HepG2 (cell line): ENCODE measurements around the gene CAB39. TPM values are rescaled to one million over a fixed set of nuclear protein-coding genes. Genes with fewer than 3 reads are reported as not detected.

ENCODE experiments used
- ATAC-seq: fragments of 200-7000 bp; cut with Tn5 transposase; 3 replicates; pipeline ENCODE4 v1.9.1; 2020; ENCODE audit warnings: mild to moderate bottlenecking, moderate library complexity
- BruUV-seq: library from RNA; stranded (reverse); fragments of 400-500 nt; replicated peaks from 2 replicates; lab custom pipeline; 2021; lab: Mats Ljungman, UMichigan
- CTCF ChIA-PET: fragments of 300-600 bp; formaldehyde crosslinking; extraction: SDS; loops from one replicate; lab custom pipeline; 2021; ENCODE audit warnings: low total read pairs, inconsistent platforms, low intra/inter-chr PET ratio; lab: Yijun Ruan, JAX
- POLR2A ChIA-PET: fragments of 350-600 bp; sonication (Branson Sonifier 250); formaldehyde crosslinking; loops from one replicate; lab custom pipeline; 2020; ENCODE audit warnings: antibody characterized with exemption, inconsistent platforms; lab: Yijun Ruan, JAX
- DNase-seq: peaks from one replicate; pipeline ENCODE4 v3.0.0-alpha.2; 2015; ENCODE audit warnings: low spot score
- FAIRE-seq: peaks from 3 replicates; lab custom pipeline; 2011; peaks lifted over from hg19 to GRCh38; lab: Jason Lieb, UNC
- H2AFZ ChIP-seq: one replicate; pipeline ENCODE4 v1.6.1; 2011; ENCODE audit warnings: low read length, inconsistent platforms
- H3K27ac ChIP-seq: fragments of 300-600 bp; 3 replicates; pipeline ENCODE4 v1.8.0; 2011; ENCODE audit warnings: mixed run types, mild to moderate bottlenecking, mixed read lengths, low read length, inconsistent platforms; ENCODE audit not compliant: insufficient read depth; ENCODE audit errors: extremely low read length
- H3K27me3 ChIP-seq, 2 experiments: fragments of 200-600 bp in 1 of 2; 2 replicates in 1 of 2; 3 replicates in 1 of 2; pipeline versions ENCODE4 v1.6.0 to v1.8.0; 2011; ENCODE audit warnings: low read length in 2 of 2, mild to moderate bottlenecking in 2 of 2, moderate library complexity in 2 of 2, inconsistent platforms in 1 of 2; ENCODE audit not compliant: insufficient read depth in 2 of 2, control insufficient read depth in 1 of 2
- H3K36me3 ChIP-seq, 2 experiments: fragments of 200-600 bp in 1 of 2; replicated peaks in 1 of 2; 2 replicates in 1 of 2; 3 replicates in 1 of 2; pipeline versions ENCODE4 v1.5.1 to v1.8.0; 2011; ENCODE audit warnings: low read length in 2 of 2, inconsistent platforms in 1 of 2; ENCODE audit not compliant: insufficient read depth in 2 of 2, control insufficient read depth in 1 of 2
- H3K4me1 ChIP-seq: 2 replicates; pipeline ENCODE4 v1.5.1; 2012; ENCODE audit warnings: low read length, inconsistent platforms; ENCODE audit not compliant: insufficient read depth
- H3K4me2 ChIP-seq: 2 replicates; pipeline ENCODE4 v1.6.0; 2011; ENCODE audit warnings: low read depth, low read length, inconsistent platforms
- H3K4me3 ChIP-seq, 3 experiments: fragments of 200-600 bp in 1 of 3; sonication (generic), shearing (Covaris generic) in 1 of 3; replicated peaks in 1 of 3; 2 replicates each; pipeline ENCODE4 v1.5.1; 2011 to 2016; ENCODE audit warnings: low read length in 3 of 3, inconsistent platforms in 2 of 3, low read depth in 2 of 3, mild to moderate bottlenecking in 2 of 3, control low read depth in 1 of 3, mixed read lengths in 1 of 3; ENCODE audit not compliant: insufficient read depth in 1 of 3
- H3K79me2 ChIP-seq: one replicate; pipeline ENCODE4 v1.6.1; 2011; ENCODE audit warnings: low read length, inconsistent platforms; ENCODE audit not compliant: insufficient read depth
- H3K9ac ChIP-seq: 2 replicates; pipeline ENCODE4 v1.6.0; 2011; ENCODE audit warnings: mild to moderate bottlenecking, low read depth, low read length, inconsistent platforms; ENCODE audit not compliant: insufficient read depth
- H3K9me3 ChIP-seq: 2 replicates; pipeline ENCODE4 v1.5.1; 2012; ENCODE audit warnings: mild to moderate bottlenecking, low read length
- H4K20me1 ChIP-seq: 2 replicates; pipeline ENCODE4 v1.6.0; 2011; ENCODE audit warnings: inconsistent platforms, mild to moderate bottlenecking, low read length, moderate library complexity; ENCODE audit not compliant: insufficient read depth
- ATF7 ChIP-seq, 2 experiments: fragments of 450-650 bp in 1 of 2; sonication (generic) in 1 of 2; formaldehyde crosslinking in 1 of 2; IDR thresholded peaks; 2 replicates each; pipeline versions ENCODE4 v1.4.0 to v1.6.1; 2016 to 2020; ENCODE audit warnings: antibody characterized with exemption in 1 of 2, mild to moderate bottlenecking in 1 of 2, missing genetic modification reagents in 1 of 2
- CENPT ChIP-seq: sonication (generic); formaldehyde crosslinking; IDR thresholded peaks from 2 replicates; pipeline ENCODE4 v1.8.0; 2022; ENCODE audit warnings: low read depth, mild to moderate bottlenecking, moderate library complexity, missing genetic modification reagents
- CREB1 ChIP-seq, 2 experiments: fragments of 450-650 bp in 1 of 2; IDR thresholded peaks; 2 replicates each; pipeline ENCODE4 v1.6.1; 2016 to 2017; ENCODE audit warnings: control low read depth in 1 of 2, mild to moderate bottlenecking in 1 of 2, missing compliant biosample characterization in 1 of 2, missing genetic modification characterization in 1 of 2
- FOSL2 ChIP-seq: sonication (generic); formaldehyde crosslinking; IDR thresholded peaks from 2 replicates; pipeline ENCODE4 v1.4.0; 2020; ENCODE audit warnings: missing genetic modification reagents
- JUN ChIP-seq: sonication (generic); formaldehyde crosslinking; IDR thresholded peaks from 2 replicates; pipeline ENCODE4 v1.4.0; 2020; ENCODE audit warnings: mild to moderate bottlenecking, missing genetic modification reagents
- RARG ChIP-seq: sonication (generic); formaldehyde crosslinking; IDR thresholded peaks from 2 replicates; pipeline ENCODE4 v1.4.0; 2020; ENCODE audit warnings: low read depth, mild to moderate bottlenecking, missing genetic modification reagents
- SPEN ChIP-seq: sonication (generic); formaldehyde crosslinking; IDR thresholded peaks from 2 replicates; pipeline ENCODE4 v1.5.1; 2020; ENCODE audit warnings: low read depth, mild to moderate bottlenecking, missing genetic modification reagents
- TEAD3 ChIP-seq: optimal IDR thresholded peaks from 2 replicates; pipeline ENCODE3; 2016; ENCODE audit warnings: borderline replicate concordance
- ZBTB42 ChIP-seq: sonication (generic); formaldehyde crosslinking; IDR thresholded peaks from 2 replicates; pipeline ENCODE4 v1.5.0; 2020; ENCODE audit warnings: mild to moderate bottlenecking, missing genetic modification reagents
- ZNF589 ChIP-seq: sonication (generic); formaldehyde crosslinking; conservative IDR thresholded peaks from 2 replicates; pipeline ENCODE4 v1.8.0; 2022; ENCODE audit warnings: mild to moderate bottlenecking, moderate library complexity, missing genetic modification reagents
- ZNF672 ChIP-seq: sonication (generic); formaldehyde crosslinking; IDR thresholded peaks from 2 replicates; pipeline ENCODE4 v1.8.1; 2022; ENCODE audit warnings: missing genetic modification reagents
- ZSCAN30 ChIP-seq: sonication (generic); formaldehyde crosslinking; IDR thresholded peaks from 2 replicates; pipeline ENCODE4 v1.5.0; 2020; ENCODE audit warnings: mild to moderate bottlenecking, missing genetic modification reagents
- WGBS: methylation state at CpG from one replicate; pipeline ENCODE4 v1.1.6; 2017; ENCODE audit warnings: low lambda C conversion rate; 5-methylcytosine and 5-hydroxymethylcytosine counted together
- in situ Hi-C: cut with HindIII; loops from 2 replicates; pipeline ENCODE4 v1.10.0; 2017; ENCODE audit warnings: low pct_unique_long_range_greater_than_20kb; ENCODE audit not compliant: extremely low pct_ligation_motif_present
- intact Hi-C: fragments of 100-400 bp; cut with micrococcal nuclease; formaldehyde crosslinking; loops from one replicate; pipeline ENCODE4 v1.10.0; 2022; ENCODE audit not compliant: unreplicated experiment
- polyA plus RNA-seq, 8 experiments: library from polyadenylated mRNA; depleted of rRNA in 3 of 8; stranded (reverse) in 7 of 8; unstranded in 1 of 8; fragments of >200 nt; fragmentation: Illumina TruSeq in 4 of 8; extraction: Trizol in 4 of 8; gene quantifications; 2 replicates each; pipeline versions ENCODE4 v1.2.1 to v1.2.3, GENCODE V29; 2011 to 2016; ENCODE audit warnings: low read depth in 4 of 8, missing spikeins in 1 of 8, mixed read lengths in 1 of 8; ENCODE audit not compliant: insufficient read depth in 1 of 8
- total RNA-seq, 5 experiments: library from RNA; depleted of rRNA; stranded (reverse); fragments of >200 nt; fragmentation: Illumina TruSeq; extraction: Trizol; gene quantifications; 2 replicates each; pipeline ENCODE4 v1.2.3, GENCODE V29; 2016; ENCODE audit warnings: low read depth in 1 of 5
- TF ChIP-seq, protein P1 (sequence below): sonication (generic); formaldehyde crosslinking; IDR thresholded peaks from 2 replicates; pipeline ENCODE4 v1.4.0; 2020; ENCODE audit warnings: missing genetic modification reagents, borderline replicate concordance
- TF ChIP-seq, protein P2 (sequence below): sonication (generic); formaldehyde crosslinking; IDR thresholded peaks from 2 replicates; pipeline ENCODE4 v1.4.0; 2020; ENCODE audit warnings: missing genetic modification reagents

The CAB39 gene
- total and polyA plus RNA-seq, 2 of the 13 experiments (the other 11 are each of a cell fraction or from before 2014, with no cell fraction given), result 19.3 to 45.3 TPM

DNA sequence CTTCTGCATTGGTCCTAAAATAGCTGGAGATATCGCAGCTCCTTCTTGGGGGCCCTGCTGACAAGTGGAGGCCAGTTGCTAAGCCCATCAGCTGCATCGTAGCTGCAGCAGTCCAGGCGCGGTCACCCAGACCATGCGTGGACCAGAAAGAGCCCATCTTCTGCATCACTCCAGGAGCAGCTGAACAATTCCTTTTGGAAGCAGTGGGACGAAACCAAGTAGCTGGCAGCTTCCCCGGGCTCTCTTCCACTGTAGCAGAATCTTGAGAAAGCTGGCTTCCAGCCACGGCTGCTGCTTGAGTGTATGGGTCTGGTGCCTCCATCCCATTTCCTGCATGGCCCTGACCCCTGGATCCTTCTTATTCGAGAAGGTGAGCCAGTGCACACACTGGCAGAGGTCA, 22.2 kb upstream of the CAB39 start (continued):
- TF ChIP-seq ZNF589 (CRISPR knock-in tag), result no peak
- TF ChIP-seq RARG (CRISPR knock-in tag), result no peak

DNA sequence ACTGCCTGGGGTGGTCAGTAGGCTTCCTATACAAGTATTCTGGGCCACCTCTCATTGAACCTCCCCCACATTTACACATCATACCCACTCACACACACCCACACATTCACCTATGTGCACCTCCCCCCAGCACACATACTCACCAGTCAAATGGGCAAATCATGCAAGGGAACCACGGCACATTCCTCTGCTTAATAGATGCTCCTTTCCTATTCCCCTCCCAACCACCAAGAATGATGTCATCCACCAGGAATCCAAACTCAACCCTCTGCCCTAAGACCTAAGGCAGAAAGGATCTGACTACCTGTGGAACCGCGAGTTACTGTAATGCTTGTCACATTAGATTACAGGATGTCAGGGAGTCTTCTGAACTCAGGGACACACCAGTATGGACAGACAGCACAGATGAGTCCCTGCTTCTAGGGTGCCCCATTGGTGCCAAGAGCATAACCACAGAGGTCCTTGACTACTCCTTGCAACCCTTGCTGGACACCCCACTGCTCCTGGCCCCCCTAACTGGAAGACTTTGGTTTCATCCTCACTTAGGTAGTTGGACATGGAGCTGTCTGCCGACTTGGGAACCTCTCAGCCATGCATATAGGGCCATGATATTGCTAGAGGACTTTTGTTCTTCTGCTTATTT, 21.5 kb upstream of the CAB39 start:
- ChIA-PET POLR2A (no interaction called here), CTCF (no interaction called here)
- intact Hi-C loops, result no loop called here
- Histone ChIP-seq H3K4me2 (no peak overlapping the region), H3K27me3 (peaks cover 0 to 13% of the 10 kb centered on the region in 2 experiments; a peak in 2 of 5 replicates), H3K27ac (no peak overlapping the region), H4K20me1 (no peaks in the 10 kb centered on the region), H3K9ac (no peak overlapping the region), H2AFZ (no peak overlapping the region), H3K9me3 (no peaks in the 10 kb centered on the region), H3K36me3 (no peaks in the 10 kb centered on the region), H3K79me2 (no peaks in the 10 kb centered on the region), H3K4me3 (no peak overlapping the region), H3K4me1 (peaks cover 14% of the 10 kb centered on the region)
- WGBS, result 3% methylated on average over 4 of the region's 4 CpGs
- ATAC-seq, result peak; percentile 40; the same call in 2 of the 3 replicates
- no peak for FAIRE-seq
- in situ Hi-C loops, result no loop called here
- no TSS peak for BruUV-seq
- TF ChIP-seq ZSCAN30 (CRISPR knock-in tag) (no peak), SPEN (CRISPR knock-in tag) (no peak), ZBTB42 (CRISPR knock-in tag) (no peak), ZNF672 (CRISPR knock-in tag) (no peak), CENPT (no peak), CREB1 (IDR thresholded peaks at IDR 0.05) (0 out of 2 replicates have a peak, but pooled peaks have one; percentile 31), CREB1 (CRISPR knock-in tag; IDR thresholded peaks at IDR 0.05) (no peak), TEAD3 (CRISPR knock-in tag) (peak; percentile 27), FOSL2 (0 out of 2 replicates have a peak, but pooled peaks have one; percentile 31), ATF7 (IDR thresholded peaks at IDR 0.05) (peak; percentile 95), ATF7 (CRISPR knock-in tag; IDR thresholded peaks at IDR 0.05) (no peak), JUN (0 out of 2 replicates have a peak, but pooled peaks have one; percentile 65)
- TF ChIP-seq, protein P1, sequence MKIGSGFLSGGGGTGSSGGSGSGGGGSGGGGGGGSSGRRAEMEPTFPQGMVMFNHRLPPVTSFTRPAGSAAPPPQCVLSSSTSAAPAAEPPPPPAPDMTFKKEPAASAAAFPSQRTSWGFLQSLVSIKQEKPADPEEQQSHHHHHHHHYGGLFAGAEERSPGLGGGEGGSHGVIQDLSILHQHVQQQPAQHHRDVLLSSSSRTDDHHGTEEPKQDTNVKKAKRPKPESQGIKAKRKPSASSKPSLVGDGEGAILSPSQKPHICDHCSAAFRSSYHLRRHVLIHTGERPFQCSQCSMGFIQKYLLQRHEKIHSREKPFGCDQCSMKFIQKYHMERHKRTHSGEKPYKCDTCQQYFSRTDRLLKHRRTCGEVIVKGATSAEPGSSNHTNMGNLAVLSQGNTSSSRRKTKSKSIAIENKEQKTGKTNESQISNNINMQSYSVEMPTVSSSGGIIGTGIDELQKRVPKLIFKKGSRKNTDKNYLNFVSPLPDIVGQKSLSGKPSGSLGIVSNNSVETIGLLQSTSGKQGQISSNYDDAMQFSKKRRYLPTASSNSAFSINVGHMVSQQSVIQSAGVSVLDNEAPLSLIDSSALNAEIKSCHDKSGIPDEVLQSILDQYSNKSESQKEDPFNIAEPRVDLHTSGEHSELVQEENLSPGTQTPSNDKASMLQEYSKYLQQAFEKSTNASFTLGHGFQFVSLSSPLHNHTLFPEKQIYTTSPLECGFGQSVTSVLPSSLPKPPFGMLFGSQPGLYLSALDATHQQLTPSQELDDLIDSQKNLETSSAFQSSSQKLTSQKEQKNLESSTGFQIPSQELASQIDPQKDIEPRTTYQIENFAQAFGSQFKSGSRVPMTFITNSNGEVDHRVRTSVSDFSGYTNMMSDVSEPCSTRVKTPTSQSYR (CRISPR knock-in tag), result 0 out of 2 replicates have a peak, but pooled peaks have one; percentile 39
- TF ChIP-seq, protein P2, sequence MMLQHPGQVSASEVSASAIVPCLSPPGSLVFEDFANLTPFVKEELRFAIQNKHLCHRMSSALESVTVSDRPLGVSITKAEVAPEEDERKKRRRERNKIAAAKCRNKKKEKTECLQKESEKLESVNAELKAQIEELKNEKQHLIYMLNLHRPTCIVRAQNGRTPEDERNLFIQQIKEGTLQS (CRISPR knock-in tag), result peak; percentile 62; the same call in 1 of the 2 replicates
- peak; percentile 65 for DNase-seq
